Ovary (tissue), 3 donors: ENCODE data around the gene BOLA3.
"Not testable (repeated sequence)": the region's sequence is repeated elsewhere in the genome, so short reads cannot be mapped to it uniquely, and the experiment has no call there.

Source experiments
- EP300 ChIP-seq: sonication (generic); formaldehyde crosslinking; IDR thresholded peaks from one replicate; pipeline ENCODE4 v1.6.1; 2017; ENCODE audit warnings: antibody characterized with exemption
- POLR2A ChIP-seq: fragments of 450-650 bp; IDR thresholded peaks from one replicate; pipeline ENCODE4 v1.6.1; 2017; ENCODE audit warnings: antibody characterized with exemption, mild to moderate bottlenecking, moderate library complexity
- TF ChIP-seq, protein P1 (sequence below), 3 donors: fragments of 450-650 bp in 2 of 3; fragments of 200-600 bp in 1 of 3; IDR thresholded peaks; one replicate each; pipeline versions ENCODE4 v1.5.1 to v1.8.0; 2016 to 2022; ENCODE audit warnings: antibody characterized with exemption in 3 of 3, mild to moderate bottlenecking in 1 of 3
- donor health status: DM: no; HTN: no; CAD: no.

- TF ChIP-seq, protein P1, sequence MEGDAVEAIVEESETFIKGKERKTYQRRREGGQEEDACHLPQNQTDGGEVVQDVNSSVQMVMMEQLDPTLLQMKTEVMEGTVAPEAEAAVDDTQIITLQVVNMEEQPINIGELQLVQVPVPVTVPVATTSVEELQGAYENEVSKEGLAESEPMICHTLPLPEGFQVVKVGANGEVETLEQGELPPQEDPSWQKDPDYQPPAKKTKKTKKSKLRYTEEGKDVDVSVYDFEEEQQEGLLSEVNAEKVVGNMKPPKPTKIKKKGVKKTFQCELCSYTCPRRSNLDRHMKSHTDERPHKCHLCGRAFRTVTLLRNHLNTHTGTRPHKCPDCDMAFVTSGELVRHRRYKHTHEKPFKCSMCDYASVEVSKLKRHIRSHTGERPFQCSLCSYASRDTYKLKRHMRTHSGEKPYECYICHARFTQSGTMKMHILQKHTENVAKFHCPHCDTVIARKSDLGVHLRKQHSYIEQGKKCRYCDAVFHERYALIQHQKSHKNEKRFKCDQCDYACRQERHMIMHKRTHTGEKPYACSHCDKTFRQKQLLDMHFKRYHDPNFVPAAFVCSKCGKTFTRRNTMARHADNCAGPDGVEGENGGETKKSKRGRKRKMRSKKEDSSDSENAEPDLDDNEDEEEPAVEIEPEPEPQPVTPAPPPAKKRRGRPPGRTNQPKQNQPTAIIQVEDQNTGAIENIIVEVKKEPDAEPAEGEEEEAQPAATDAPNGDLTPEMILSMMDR (IDR thresholded peaks at IDR 0.05) = not testable (repeated sequence)
- TF ChIP-seq POLR2A, EP300: not testable (repeated sequence)
These were observed 59.0 kb downstream of the BOLA3 start for GRCh38 chr2:74088676-74089075.
